Measurements from ENCODE around the gene GPR22.

Gene GPR22

GRCh38 chr7:107479303-107479702, 9.4 kb downstream of the GPR22 start:
- no peak for DNase-seq (ENCODE audit: low read depth)

- no peak for DNase-seq (ENCODE audit: low read depth)
Measured at GRCh38 chr7:107480932-107481331, 11.1 kb downstream of the GPR22 start.

- no peak for DNase-seq (ENCODE audit: low read depth)
Measured at GRCh38 chr7:107482571-107482970, 12.7 kb downstream of the GPR22 start.

DNA sequence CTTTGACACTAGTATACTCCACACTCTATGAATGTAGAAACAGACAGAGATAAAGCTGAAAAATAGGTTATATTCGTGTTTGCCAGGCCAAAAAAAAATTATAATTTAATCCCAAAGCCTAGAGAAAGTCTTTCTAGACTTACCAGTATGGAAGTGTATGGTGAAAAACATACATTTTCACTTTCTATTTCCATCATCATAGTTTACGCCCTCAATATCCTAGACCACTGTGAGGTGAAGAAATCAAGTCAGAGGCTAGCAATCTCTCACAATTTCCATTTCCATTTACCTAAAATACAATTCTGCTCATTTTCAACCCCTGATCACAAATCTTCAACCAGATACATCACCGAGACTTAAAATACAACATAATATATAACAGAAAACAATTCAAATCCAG, 16.2 kb downstream of the GPR22 start:
- no peak for DNase-seq (ENCODE audit: low read depth)

DNA sequence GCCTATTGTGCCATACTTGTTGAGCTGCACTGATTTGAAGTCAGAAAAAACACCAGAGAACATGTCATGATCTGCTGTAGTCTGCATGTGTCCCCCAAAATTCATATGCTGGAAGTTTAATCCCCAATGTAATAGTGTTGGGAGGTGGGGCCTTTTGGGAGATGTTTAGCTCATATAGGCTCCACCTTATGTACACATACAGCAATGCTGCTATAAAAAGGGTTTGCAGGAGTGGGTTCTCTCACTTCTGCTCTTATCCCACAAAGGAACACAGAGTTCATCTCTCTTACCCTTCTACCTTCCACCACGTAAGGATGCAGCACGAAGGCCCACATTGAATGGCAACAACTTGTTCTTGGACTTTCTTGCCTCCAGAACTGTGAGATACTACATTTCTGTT, 23.0 kb downstream of the GPR22 start:
- DNase-seq (ENCODE audit: low read depth) = no peak

- no peak for DNase-seq (ENCODE audit: low read depth)
Measured at GRCh38 chr7:107494315-107494751, 24.5 kb downstream of the GPR22 start.

DNA sequence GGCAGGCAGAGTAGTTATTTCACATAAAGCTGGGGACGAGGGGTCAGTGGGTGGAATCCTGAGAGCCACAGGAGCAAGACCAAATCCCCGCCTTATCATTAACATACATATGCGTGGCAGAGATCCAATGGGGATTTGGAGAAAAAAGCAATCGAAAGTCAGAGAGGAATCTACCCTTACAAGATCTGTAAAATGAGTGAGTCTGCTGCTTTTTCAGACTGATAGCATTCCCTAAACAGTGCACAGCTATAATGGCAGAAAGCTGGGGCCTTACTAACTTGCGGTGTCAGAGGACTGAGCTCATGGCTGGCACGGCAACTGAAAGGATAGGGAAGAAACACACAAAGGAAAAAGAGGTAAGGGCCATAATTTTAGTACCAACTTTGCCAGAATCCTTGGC, 25.0 kb downstream of the GPR22 start:
- no peak for DNase-seq (ENCODE audit: low read depth)

DNA sequence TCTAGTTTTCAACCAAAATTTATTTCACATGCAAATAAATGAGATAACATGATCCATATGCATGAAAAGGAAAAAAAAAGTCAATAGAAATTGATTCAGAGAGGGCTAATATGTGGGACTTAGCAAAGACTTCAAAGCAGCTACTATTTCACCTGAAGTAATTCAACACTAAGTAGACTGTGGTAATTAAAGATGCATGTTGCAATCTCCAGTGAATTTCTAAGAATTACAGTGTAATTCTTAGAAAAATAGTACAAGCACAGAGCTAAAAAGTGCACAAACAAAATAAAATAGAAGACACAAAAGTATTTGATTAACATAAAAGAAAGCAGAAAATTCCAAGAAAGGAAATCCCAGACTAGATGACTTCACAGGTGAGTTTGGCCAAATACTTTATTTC, 25.7 kb downstream of the GPR22 start:
- DNase-seq (ENCODE audit: low read depth) = no peak

GRCh38 chr7:107499731-107500130, 29.9 kb downstream of the GPR22 start:
- no peak for DNase-seq (ENCODE audit: low read depth)

DNA sequence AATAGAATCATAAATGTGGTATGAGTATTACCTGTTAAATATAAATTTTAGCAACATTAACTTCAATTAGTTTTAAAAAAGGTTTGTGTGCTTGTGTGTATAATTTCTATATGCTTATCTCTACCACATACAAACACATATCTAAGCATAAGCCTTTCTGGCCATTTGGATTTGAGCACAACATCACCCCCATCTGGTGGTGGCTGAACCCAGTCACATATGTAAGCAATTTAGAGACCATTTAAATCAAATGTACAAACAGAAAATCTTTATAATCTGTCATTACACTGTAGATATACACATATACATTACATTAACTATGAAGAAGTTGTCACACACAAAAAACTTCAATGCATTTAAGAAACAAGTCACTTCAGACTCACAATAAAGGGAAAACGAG, 31.7 kb downstream of the GPR22 start:
- no peak for DNase-seq (ENCODE audit: low read depth)

GRCh38 chr7:107502154-107502553, 32.3 kb downstream of the GPR22 start:
- DNase-seq (ENCODE audit: low read depth) = no peak

DNA sequence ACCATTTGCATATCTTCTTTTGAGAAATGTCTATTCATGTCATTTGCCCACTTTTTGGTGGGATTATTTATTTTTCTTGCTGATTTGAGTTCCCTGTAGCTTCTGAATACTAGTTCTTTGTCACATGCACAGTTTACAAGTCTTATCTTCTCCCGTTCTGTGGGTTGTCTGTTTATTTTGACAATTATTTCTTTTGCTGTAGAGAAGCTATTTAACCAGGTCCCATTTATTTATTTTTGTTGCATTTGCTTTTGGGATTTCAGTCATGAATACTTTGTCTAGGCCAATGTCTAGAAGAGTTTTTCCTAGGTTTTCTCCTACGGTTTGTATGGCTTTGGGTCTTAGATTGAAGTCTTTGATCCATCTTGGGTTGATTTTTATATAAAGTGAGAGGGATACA, 32.9 kb downstream of the GPR22 start:
- no peak for DNase-seq (ENCODE audit: low read depth)

DNA sequence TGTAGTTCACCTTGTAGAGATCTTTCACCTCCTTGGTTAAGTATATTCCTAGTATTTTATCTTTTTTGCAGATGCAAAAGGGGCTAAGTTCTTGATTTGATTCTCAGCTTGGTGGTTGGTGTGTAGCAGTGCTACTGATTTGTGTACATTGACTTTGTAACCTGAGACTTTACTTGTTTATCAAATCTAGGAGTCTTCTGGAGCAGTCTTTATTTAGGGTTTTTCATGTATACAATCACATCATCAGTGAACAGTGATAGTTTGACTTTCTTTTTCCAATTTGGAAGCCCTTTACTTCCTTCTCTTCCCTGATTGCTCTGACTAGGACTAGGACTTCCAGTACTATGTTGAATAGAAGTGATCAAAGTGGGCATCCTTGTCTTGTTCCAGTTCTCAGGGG, 33.8 kb downstream of the GPR22 start:
- no peak for DNase-seq (ENCODE audit: low read depth)

- DNase-seq (ENCODE audit: low read depth) = no peak
Measured at GRCh38 chr7:107505362-107505761, 35.5 kb downstream of the GPR22 start.

DNA sequence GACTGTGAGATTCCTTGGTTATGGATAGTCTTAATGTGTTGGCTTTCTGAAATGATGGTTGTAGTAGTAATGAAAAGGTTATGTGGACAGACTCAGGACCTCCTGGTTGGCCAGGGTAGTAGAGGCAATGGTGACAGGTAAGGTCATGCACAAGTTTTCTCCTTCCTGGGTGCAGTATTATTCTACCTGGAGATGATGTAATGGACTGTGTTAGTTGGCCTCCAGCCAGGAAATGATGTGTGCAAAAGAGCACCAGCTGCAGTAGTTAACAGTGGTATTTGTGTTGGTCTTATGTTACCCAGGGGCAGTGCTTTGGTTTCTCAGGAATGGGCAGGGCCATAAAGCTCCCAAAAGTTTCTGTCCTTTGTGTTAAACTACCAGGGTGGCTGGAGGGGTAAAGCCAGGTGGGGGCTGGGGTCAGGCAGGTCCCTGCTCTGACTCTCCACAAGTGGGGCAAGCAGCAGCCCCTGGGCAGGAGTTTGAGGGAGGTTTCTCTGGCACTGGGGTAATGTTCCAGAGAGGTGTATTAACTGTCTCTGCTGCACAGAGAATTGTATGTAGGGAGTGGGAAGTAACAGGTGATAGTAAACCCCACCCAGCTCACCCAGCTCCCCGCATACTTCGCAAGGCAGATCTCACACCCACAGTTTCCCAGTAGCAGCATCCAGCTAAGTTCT, 36.3 kb downstream of the GPR22 start:
- DNase-seq (ENCODE audit: low read depth) = no peak

DNA sequence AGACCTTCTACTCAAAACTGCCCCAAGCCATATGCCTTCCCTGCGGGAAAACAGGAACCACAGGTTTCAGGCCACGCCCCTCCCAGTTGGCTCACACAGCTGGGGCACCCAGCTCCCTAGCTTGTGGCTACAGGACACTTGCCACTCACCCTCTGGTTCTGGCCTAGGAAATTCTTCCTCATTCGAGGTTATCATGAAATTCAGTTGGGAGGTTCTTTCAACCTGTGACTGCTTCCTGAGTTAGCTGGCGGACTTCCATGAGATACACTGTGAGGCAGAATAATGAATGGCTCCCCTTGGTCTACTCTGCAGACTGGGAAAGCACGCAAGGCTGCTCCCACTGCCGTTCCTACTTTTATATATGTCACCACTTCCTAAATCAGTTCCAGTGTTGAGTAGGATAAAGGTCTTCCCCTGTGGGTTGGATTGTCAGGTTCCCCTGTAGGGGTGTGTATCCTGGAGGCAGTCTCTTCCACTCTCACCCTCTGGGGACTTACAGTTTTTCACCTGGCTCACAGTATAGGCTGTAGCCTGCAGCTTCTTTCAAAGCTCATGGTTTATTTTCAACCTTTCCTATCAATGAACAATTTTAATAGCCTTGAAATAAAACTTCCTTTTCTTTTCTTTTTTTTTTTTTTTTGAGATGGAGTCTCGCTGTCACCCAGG, 37.0 kb downstream of the GPR22 start:
- no peak for DNase-seq (ENCODE audit: low read depth)

Measured in stromal cell of bone marrow (primary cell).